Endothelial cell of umbilical vein (primary cell): Measurements from ENCODE around the gene DLGAP1. TPM values are rescaled to one million over a fixed set of nuclear protein-coding genes. Genes with fewer than 3 reads are reported as not detected.

ENCODE experiments used
- BruUV-seq: library from RNA; stranded (reverse); fragments of 400-500 nt; replicated peaks from 2 replicates; lab custom pipeline; 2021; lab: Mats Ljungman, UMichigan
- CTCF ChIA-PET: fragments of 300-600, 350-600 bp; sonication (Branson Sonifier 250); formaldehyde crosslinking; loops from one replicate; lab custom pipeline; 2021; ENCODE audit warnings: antibody characterized with exemption, inconsistent platforms; lab: Charles Lee
- POLR2A ChIA-PET: fragments of 300-600, 350-600 bp; sonication (Branson Sonifier 250); formaldehyde crosslinking; loops from one replicate; lab custom pipeline; 2021; ENCODE audit warnings: antibody characterized with exemption, inconsistent platforms; lab: Charles Lee
- DNase-seq: peaks from one replicate; pipeline ENCODE4 v3.0.0-alpha.2; 2011; ENCODE audit warnings: low read depth, low spot score
- FAIRE-seq: peaks from 2 replicates; lab custom pipeline; 2011; peaks lifted over from hg19 to GRCh38; lab: Jason Lieb, UNC
- H2AFZ ChIP-seq: 2 replicates; pipeline ENCODE4 v1.6.0; 2012; ENCODE audit warnings: low read depth, low read length, control low read depth, inconsistent platforms
- H3K27ac ChIP-seq: 2 replicates; pipeline ENCODE4 v1.5.1; 2011; ENCODE audit warnings: low read depth, mild to moderate bottlenecking, control low read depth, low read length, moderate library complexity; ENCODE audit not compliant: insufficient read depth
- H3K27me3 ChIP-seq, 2 experiments: 2 replicates each; pipeline versions ENCODE4 v1.6.0 to v1.6.1; 2011; ENCODE audit warnings: low read length in 2 of 2, mixed read lengths in 1 of 2; ENCODE audit not compliant: control insufficient read depth in 2 of 2, insufficient read depth in 2 of 2
- H3K36me3 ChIP-seq, 2 experiments: 2 replicates in 1 of 2; 3 replicates in 1 of 2; pipeline ENCODE4 v1.5.1; 2011; ENCODE audit warnings: low read length in 2 of 2, mild to moderate bottlenecking in 1 of 2, moderate library complexity in 1 of 2; ENCODE audit not compliant: control insufficient read depth in 2 of 2, insufficient read depth in 2 of 2; ENCODE audit errors: extremely low read depth in 1 of 2
- H3K4me1 ChIP-seq: 3 replicates; pipeline ENCODE4 v1.5.1; 2011; ENCODE audit warnings: mild to moderate bottlenecking, low read length; ENCODE audit not compliant: control insufficient read depth, insufficient read depth; ENCODE audit errors: extremely low read depth
- H3K4me2 ChIP-seq: 2 replicates; pipeline ENCODE4 v1.6.1; 2011; ENCODE audit warnings: low read length, control low read depth, mixed read lengths; ENCODE audit not compliant: insufficient read depth
- H3K4me3 ChIP-seq, 3 experiments: fragments of 200-600 bp in 1 of 3; sonication (generic), shearing (Covaris generic) in 1 of 3; replicated peaks in 1 of 3; 2 replicates each; pipeline ENCODE4 v1.5.1; 2011 to 2016; ENCODE audit warnings: control low read depth in 3 of 3, low read length in 3 of 3, mild to moderate bottlenecking in 2 of 3, inconsistent platforms in 1 of 3, low read depth in 1 of 3, moderate library complexity in 1 of 3; ENCODE audit not compliant: insufficient read depth in 1 of 3
- H3K79me2 ChIP-seq: 2 replicates; pipeline ENCODE4 v1.6.0; 2012; ENCODE audit warnings: low read length, inconsistent platforms; ENCODE audit not compliant: control insufficient read depth, insufficient read depth
- H3K9ac ChIP-seq: replicated peaks from 2 replicates; pipeline ENCODE3; 2011; ENCODE audit warnings: low read length, control low read depth; ENCODE audit not compliant: insufficient read depth; ENCODE audit errors: extremely low read depth
- H3K9me1 ChIP-seq: replicated peaks from 3 replicates; pipeline ENCODE4 v1.6.0; 2011; ENCODE audit warnings: mild to moderate bottlenecking, low read length; ENCODE audit not compliant: control insufficient read depth, insufficient read depth; ENCODE audit errors: extremely low read depth
- H3K9me3 ChIP-seq: replicated peaks from 2 replicates; pipeline ENCODE4 v1.5.1; 2012; ENCODE audit warnings: low read length, inconsistent platforms; ENCODE audit not compliant: control insufficient read depth, insufficient read depth
- H4K20me1 ChIP-seq: replicated peaks from 2 replicates; pipeline ENCODE3; 2011; ENCODE audit warnings: mild to moderate bottlenecking, low read length; ENCODE audit not compliant: control insufficient read depth, insufficient read depth; ENCODE audit errors: extremely low read depth
- EZH2 ChIP-seq: IDR thresholded peaks from 2 replicates; pipeline ENCODE4 v1.6.1; 2012; ENCODE audit warnings: borderline replicate concordance, low read depth, mild to moderate bottlenecking, moderate library complexity, low read length, inconsistent platforms; ENCODE audit not compliant: severe bottlenecking
- FOS ChIP-seq: IDR thresholded peaks from 2 replicates; pipeline ENCODE4 v1.6.1; 2011; ENCODE audit warnings: mild to moderate bottlenecking, low read length, moderate library complexity, borderline replicate concordance; ENCODE audit not compliant: insufficient read depth
- GATA2 ChIP-seq: IDR thresholded peaks from 2 replicates; pipeline ENCODE4 v1.7.0; 2011; ENCODE audit warnings: low read depth, mild to moderate bottlenecking, moderate library complexity, mixed read lengths, low read length; ENCODE audit not compliant: insufficient read length, insufficient read depth
- JUN ChIP-seq: IDR thresholded peaks from 2 replicates; pipeline ENCODE4 v1.6.1; 2011; ENCODE audit warnings: borderline replicate concordance, low read depth; ENCODE audit not compliant: insufficient read length, insufficient read depth
- MYC ChIP-seq: IDR thresholded peaks from one replicate; pipeline ENCODE4 v1.6.1; 2011; ENCODE audit warnings: mild to moderate bottlenecking, low read depth, low read length
- POLR2A ChIP-seq: IDR thresholded peaks from 2 replicates; pipeline ENCODE4 v1.6.1; 2012; ENCODE audit warnings: low read depth, mild to moderate bottlenecking, control low read depth, low read length
- POLR2AphosphoS5 ChIP-seq: IDR thresholded peaks from 2 replicates; pipeline ENCODE4 v1.6.1; 2012; ENCODE audit warnings: low read depth, mild to moderate bottlenecking, control low read depth, low read length, moderate library complexity; ENCODE audit not compliant: insufficient read depth
- dilution Hi-C: fragments of 300-500 bp; cut with MboI; formaldehyde crosslinking; loops from one replicate; pipeline ENCODE4 v1.15.0; 2019; ENCODE audit warnings: low sequenced_read_pairs; ENCODE audit not compliant: extremely low pct_ligation_motif_present
- intact Hi-C: fragments of 100-400 bp; cut with micrococcal nuclease; formaldehyde crosslinking; loops from one replicate; pipeline ENCODE4 v1.10.0; 2022
- polyA plus RNA-seq, 4 experiments: library from polyadenylated mRNA; depleted of rRNA in 3 of 4; stranded (reverse) in 3 of 4; unstranded in 1 of 4; fragments of >200 nt; gene quantifications; 2 replicates each; pipeline versions ENCODE4 v1.2.1 to v1.2.3, GENCODE V29; 2011 to 2012; ENCODE audit warnings: missing spikeins in 1 of 4
- total RNA-seq: library from RNA; stranded (reverse); gene quantifications from 2 replicates; pipeline ENCODE4 v1.2.3, GENCODE V29; 2021
- TF ChIP-seq, protein P1 (sequence below), 2 donors: IDR thresholded peaks; 1 replicate in 1 of 2; 2 replicates in 1 of 2; pipeline ENCODE4 v1.5.1; 2011; ENCODE audit warnings: low read length in 2 of 2, mild to moderate bottlenecking in 2 of 2, moderate library complexity in 2 of 2, control low read depth in 1 of 2, inconsistent platforms in 1 of 2, low read depth in 1 of 2; ENCODE audit not compliant: insufficient read depth in 1 of 2; ENCODE audit errors: extremely low read depth in 1 of 2
- TF ChIP-seq, protein P2 (sequence below): IDR thresholded peaks from 2 replicates; pipeline ENCODE4 v1.6.1; 2011; ENCODE audit not compliant: insufficient read depth, insufficient read length

DLGAP1 gene
- total and polyA plus RNA-seq, 2 donors (not counting 3 experiments of a cell fraction or from before 2014, with no cell fraction given): 0.04 TPM; not detected in 1

DNA sequence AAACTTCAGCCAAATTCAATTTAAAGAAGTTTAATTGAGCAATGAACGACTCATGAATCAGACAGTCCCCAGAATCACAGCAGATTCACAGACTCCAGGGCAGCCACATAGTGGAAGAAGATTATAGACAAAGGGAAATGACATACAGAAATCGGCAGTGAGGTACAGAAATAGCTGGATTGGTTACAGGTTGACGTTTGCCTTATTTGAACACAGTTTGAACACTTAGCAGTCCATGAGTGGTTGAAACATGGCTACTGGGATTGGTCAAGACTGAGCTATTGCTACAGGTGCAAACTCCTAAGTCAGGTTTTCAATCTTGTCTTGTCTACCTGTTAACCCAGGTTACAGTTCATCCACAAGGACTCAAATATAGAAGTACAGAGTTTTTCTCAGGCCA, 169.6 kb downstream of the DLGAP1 start:
- Histone ChIP-seq H3K4me1 (no peaks in the 10 kb centered on the region), H3K4me2 (no peak overlapping the region), H3K79me2 (no peaks in the 10 kb centered on the region), H4K20me1 (no peaks in the 10 kb centered on the region), H3K27ac (no peak overlapping the region), H3K9me3 (no peaks in the 10 kb centered on the region), H3K27me3 (no peaks in the 10 kb centered on the region), H3K4me3 (no peak overlapping the region), H3K9ac (no peak overlapping the region), H3K9me1 (no peaks in the 10 kb centered on the region), H2AFZ (no peak overlapping the region), H3K36me3 (no peaks in the 10 kb centered on the region)
- TF ChIP-seq MYC: no peak
- TF ChIP-seq GATA2: no peak
- no peak for TF ChIP-seq JUN
- no peak for TF ChIP-seq FOS
- TF ChIP-seq EZH2: no peak
- TF ChIP-seq, protein P1, sequence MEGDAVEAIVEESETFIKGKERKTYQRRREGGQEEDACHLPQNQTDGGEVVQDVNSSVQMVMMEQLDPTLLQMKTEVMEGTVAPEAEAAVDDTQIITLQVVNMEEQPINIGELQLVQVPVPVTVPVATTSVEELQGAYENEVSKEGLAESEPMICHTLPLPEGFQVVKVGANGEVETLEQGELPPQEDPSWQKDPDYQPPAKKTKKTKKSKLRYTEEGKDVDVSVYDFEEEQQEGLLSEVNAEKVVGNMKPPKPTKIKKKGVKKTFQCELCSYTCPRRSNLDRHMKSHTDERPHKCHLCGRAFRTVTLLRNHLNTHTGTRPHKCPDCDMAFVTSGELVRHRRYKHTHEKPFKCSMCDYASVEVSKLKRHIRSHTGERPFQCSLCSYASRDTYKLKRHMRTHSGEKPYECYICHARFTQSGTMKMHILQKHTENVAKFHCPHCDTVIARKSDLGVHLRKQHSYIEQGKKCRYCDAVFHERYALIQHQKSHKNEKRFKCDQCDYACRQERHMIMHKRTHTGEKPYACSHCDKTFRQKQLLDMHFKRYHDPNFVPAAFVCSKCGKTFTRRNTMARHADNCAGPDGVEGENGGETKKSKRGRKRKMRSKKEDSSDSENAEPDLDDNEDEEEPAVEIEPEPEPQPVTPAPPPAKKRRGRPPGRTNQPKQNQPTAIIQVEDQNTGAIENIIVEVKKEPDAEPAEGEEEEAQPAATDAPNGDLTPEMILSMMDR (IDR thresholded peaks at IDR 0.05; ENCODE audit: extremely low read depth in 1 of 2, insufficient read depth in 1 of 2, low read depth in 1 of 2, low read length in 2 of 2): no peak
- TF ChIP-seq POLR2A: no peak
- no peak for TF ChIP-seq POLR2AphosphoS5
- TF ChIP-seq, protein P2, sequence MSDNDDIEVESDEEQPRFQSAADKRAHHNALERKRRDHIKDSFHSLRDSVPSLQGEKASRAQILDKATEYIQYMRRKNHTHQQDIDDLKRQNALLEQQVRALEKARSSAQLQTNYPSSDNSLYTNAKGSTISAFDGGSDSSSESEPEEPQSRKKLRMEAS: no peak
- ChIA-PET POLR2A (no interaction called here), CTCF (no interaction called here)
- FAIRE-seq (no peak), DNase-seq (no peak)
- dilution Hi-C loops: no loop called here
- no TSS peak for BruUV-seq
- intact Hi-C loops: no loop called here
